WERI-Rb-1 (cell line): ENCODE results near the gene ZAP70.

Experiments
- DNase-seq: peaks from one replicate; pipeline ENCODE4 v3.0.0-alpha.2; 2020
- H3K27ac ChIP-seq: fragments of 250-450 bp; sonication (Bioruptor Pico); 2 replicates; pipeline ENCODE4 v1.5.1; 2020; ENCODE audit warnings: mild to moderate bottlenecking, moderate library complexity
- H3K27me3 ChIP-seq: fragments of 250-450 bp; sonication (Bioruptor Pico); 2 replicates; pipeline ENCODE4 v1.5.1; 2021; ENCODE audit warnings: mild to moderate bottlenecking, low read depth, moderate library complexity; ENCODE audit not compliant: insufficient read depth, severe bottlenecking
- H3K36me3 ChIP-seq: fragments of 250-450 bp; sonication (Bioruptor Pico); 2 replicates; pipeline ENCODE4 v1.5.1; 2020; ENCODE audit warnings: mild to moderate bottlenecking, moderate library complexity
- H3K4me3 ChIP-seq: 2 replicates; pipeline ENCODE4 v1.5.1; 2011; ENCODE audit warnings: low read depth, mild to moderate bottlenecking, control low read depth, low read length
- H3K9me3 ChIP-seq: fragments of 250-450 bp; sonication (Bioruptor Pico); 2 replicates; pipeline ENCODE4 v1.5.1; 2021; ENCODE audit warnings: mild to moderate bottlenecking, moderate library complexity; ENCODE audit not compliant: severe bottlenecking
- TF ChIP-seq, protein P1 (sequence below): IDR thresholded peaks from 2 replicates; pipeline ENCODE4 v1.5.1; 2011; ENCODE audit warnings: low read depth, mild to moderate bottlenecking, control low read depth, inconsistent platforms, low read length

The ZAP70 gene

DNA sequence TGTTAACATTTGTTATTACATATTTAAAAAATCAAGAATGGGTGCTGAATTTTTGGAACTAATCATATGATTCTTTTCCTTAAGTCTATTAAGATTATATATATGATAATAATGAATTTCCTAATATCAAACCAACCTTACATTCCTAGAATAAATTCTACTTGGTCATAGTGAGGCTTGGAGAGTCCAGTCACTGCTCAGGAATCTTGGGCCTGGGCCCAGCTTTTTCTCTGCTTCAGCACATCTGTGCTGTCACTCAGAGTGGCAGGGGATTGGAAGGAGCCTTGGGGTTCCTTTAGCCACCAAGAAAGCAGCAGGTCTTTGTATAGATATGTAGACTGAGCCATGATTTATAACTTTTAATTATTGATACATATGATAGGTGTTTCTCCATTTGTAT lies 19.9 kb upstream of the ZAP70 start:
- H3K4me3 ChIP-seq, result no peak overlapping the region
- H3K36me3 ChIP-seq, result no peaks in the 10 kb centered on the region
- no peak overlapping the region for H3K27ac ChIP-seq
- DNase-seq, result no peak
- no peaks in the 10 kb centered on the region for H3K27me3 ChIP-seq
- no peaks in the 10 kb centered on the region for H3K9me3 ChIP-seq
- TF ChIP-seq, protein P1, sequence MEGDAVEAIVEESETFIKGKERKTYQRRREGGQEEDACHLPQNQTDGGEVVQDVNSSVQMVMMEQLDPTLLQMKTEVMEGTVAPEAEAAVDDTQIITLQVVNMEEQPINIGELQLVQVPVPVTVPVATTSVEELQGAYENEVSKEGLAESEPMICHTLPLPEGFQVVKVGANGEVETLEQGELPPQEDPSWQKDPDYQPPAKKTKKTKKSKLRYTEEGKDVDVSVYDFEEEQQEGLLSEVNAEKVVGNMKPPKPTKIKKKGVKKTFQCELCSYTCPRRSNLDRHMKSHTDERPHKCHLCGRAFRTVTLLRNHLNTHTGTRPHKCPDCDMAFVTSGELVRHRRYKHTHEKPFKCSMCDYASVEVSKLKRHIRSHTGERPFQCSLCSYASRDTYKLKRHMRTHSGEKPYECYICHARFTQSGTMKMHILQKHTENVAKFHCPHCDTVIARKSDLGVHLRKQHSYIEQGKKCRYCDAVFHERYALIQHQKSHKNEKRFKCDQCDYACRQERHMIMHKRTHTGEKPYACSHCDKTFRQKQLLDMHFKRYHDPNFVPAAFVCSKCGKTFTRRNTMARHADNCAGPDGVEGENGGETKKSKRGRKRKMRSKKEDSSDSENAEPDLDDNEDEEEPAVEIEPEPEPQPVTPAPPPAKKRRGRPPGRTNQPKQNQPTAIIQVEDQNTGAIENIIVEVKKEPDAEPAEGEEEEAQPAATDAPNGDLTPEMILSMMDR, result no peak

DNA sequence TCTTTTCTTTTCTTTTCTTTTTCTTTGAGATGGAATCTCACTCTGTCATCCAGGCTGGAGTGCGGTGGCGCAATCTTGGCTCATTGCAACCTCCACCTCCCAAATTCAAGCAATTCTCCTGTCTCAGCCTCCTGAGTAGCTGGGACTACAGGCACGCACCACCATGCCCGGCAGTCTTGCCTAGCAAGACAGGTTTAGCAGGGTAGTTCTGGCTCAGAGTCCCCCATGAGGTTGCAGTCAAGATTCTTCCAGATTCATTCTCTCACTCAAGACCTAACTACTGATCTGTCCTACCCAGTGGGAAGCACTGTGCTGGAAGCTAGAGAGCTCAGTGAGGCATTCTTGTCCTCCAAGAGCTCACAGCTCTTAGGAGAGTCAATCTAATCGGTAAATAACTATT lies 17.6 kb upstream of the ZAP70 start:
- Histone ChIP-seq H3K9me3 (no peaks in the 10 kb centered on the region), H3K4me3 (no peak overlapping the region), H3K27ac (no peak overlapping the region), H3K27me3 (no peaks in the 10 kb centered on the region), H3K36me3 (no peaks in the 10 kb centered on the region)
- TF ChIP-seq, protein P1, result no peak
- no peak for DNase-seq

DNA sequence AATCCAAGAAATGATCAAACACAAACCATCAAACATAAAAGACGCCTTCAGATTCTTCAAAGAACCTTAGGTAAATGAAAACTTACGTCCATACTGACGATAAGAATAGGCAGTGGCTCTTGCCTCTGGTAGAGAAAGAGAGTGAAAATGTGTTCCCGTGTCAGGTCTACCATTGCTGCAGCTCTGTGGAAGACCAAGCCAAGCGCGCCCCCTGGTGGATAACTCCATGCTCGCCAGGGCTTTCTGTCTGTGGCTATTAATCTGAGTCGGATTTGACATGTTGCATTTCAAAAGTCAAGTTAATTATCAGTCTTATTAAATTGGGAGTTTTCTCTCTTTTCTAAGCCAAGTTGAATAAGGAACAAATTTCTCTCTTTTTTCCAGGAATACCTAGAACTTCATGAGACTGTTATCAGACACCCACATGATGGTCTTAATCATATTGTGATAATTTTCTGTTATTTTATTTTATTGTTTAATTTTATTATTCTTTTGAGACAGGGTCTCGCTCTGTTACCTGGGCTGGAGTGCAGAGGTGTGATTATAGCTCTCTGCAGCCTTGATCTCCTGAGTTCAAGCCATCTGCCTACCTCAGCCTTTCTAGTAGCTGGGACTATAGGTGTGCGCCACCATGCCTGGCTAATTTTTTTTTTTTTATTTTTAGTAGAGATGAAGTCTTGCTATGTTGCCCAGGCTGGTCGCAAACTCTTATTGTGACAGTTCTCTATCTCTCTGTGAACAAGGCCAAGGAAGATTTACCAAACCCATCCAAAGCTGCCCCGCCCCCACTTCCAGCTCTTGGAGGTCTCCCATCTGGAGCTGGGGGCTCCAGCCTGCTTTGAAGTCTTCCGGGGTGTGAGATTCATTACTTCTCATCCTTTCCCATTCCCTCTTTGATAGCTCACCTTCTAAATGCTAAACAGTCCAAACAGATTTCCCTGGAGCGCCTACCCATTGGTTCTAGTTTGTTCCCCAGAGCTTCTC lies 15.8 kb upstream of the ZAP70 start:
- DNase-seq, result peak; percentile 87
- Histone ChIP-seq H3K27me3 (no peaks in the 10 kb centered on the region), H3K27ac (no peak overlapping the region), H3K9me3 (no peaks in the 10 kb centered on the region), H3K4me3 (no peak overlapping the region), H3K36me3 (no peaks in the 10 kb centered on the region)
- TF ChIP-seq, protein P1, result peak; percentile 79

DNA sequence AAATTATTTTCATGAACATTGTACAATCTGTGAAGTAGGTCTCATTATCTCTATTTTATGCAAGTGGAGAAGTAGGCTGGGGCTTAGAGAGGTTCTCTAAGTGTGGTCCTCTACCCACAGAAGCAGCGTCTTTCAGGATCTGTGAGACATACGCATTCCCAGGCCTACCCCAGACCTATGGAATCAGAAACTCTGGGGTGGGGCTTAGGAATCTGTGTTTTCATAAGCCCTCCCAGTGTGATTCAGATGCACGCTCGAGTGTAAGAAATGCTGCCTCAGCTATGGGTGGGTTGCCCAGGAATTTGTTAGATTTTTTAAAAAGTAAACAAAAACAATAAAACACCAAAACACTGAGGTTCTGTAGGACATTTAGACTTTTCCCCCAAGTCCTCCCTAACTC lies 14.8 kb upstream of the ZAP70 start:
- TF ChIP-seq, protein P1, result no peak
- DNase-seq, result no peak
- H3K27me3 ChIP-seq, result no peaks in the 10 kb centered on the region

DNA sequence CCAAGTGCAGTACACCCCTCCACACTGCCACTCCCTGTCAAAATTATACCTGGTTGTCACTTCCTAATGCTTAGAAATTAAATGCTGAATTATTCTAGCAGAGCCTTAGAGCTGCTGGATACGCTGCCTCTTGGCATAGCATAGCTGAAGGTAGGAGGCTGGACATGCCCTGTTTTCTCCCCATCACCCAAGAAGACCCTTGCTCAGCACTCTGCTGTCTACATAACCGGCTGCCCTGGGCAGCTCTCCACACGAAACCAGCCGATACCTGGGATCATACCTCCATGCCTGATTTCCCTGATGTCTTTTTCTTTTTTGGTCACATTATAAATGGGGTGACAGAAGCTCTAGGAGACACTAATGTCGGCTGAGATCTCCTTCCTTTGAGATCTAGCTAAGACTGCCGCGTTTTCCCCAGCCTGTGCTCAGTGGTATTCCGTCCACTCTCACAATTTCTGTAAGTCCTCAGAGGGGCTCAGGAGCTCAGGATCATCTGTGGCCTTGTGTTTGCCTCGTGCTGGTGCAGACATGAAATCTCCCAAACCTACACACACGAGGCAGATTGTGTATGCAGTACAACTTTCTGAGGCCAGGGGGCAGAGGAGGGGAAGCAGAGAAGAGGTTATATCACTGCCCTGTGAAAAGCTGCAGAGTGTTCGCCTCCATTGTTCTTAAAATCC lies 13.5 kb upstream of the ZAP70 start:
- peak; percentile 86 for DNase-seq
- no peak overlapping the region for H3K27ac ChIP-seq
- H3K4me3 ChIP-seq, result no peak overlapping the region
- TF ChIP-seq, protein P1, result peak; percentile 81
- H3K27me3 ChIP-seq, result no peaks in the 10 kb centered on the region
- H3K9me3 ChIP-seq, result no peaks in the 10 kb centered on the region
- H3K36me3 ChIP-seq, result no peaks in the 10 kb centered on the region

More for the DNA sequence above, 14.8 kb upstream of the ZAP70 start:
- Histone ChIP-seq H3K4me3 (no peak overlapping the region), H3K9me3 (no peaks in the 10 kb centered on the region), H3K36me3 (no peaks in the 10 kb centered on the region), H3K27ac (no peak overlapping the region)
